SK-N-SH treated with all-trans-retinoic acid at 6 μM for 48 hours (cell line): ENCODE data around the gene MYOM1.
"Not testable (repeated sequence)": the region's sequence is repeated elsewhere in the genome, so short reads cannot be mapped to it uniquely, and the experiment has no call there.

Source experiments
- ATAC-seq: fragments of 200-7000 bp; cut with Tn5 transposase; 3 replicates; pipeline ENCODE4 v1.9.1; 2020; ENCODE audit warnings: mild to moderate bottlenecking, moderate library complexity
- ARNTL ChIP-seq: fragments of 450-650 bp; formaldehyde crosslinking; IDR thresholded peaks from 2 replicates; pipeline ENCODE4 v1.5.0; 2020; ENCODE audit warnings: low read depth, mild to moderate bottlenecking, moderate library complexity, borderline replicate concordance
- BACH2 ChIP-seq: fragments of 250-450 bp; sonication (Bioruptor Pico); IDR thresholded peaks from 2 replicates; pipeline ENCODE4 v1.9.0; 2021; ENCODE audit warnings: mild to moderate bottlenecking, borderline replicate concordance
- CSDC2 ChIP-seq: fragments of 250-450 bp; sonication (Bioruptor Pico); IDR thresholded peaks from 2 replicates; pipeline ENCODE4 v1.5.0; 2020; ENCODE audit warnings: mild to moderate bottlenecking, moderate library complexity
- CSRNP3 ChIP-seq: fragments of 250-450 bp; sonication (Bioruptor Pico); IDR thresholded peaks from 2 replicates; pipeline ENCODE4 v1.5.1; 2021; ENCODE audit warnings: mild to moderate bottlenecking, moderate library complexity
- ESRRG ChIP-seq: fragments of 250-450 bp; sonication (Bioruptor Pico); IDR thresholded peaks from 2 replicates; pipeline ENCODE4 v1.6.1; 2021; ENCODE audit warnings: mild to moderate bottlenecking
- GLIS3 ChIP-seq: fragments of 250-450 bp; sonication (Bioruptor Pico); IDR thresholded peaks from 2 replicates; pipeline ENCODE4 v1.5.0; 2020; ENCODE audit warnings: mild to moderate bottlenecking, moderate library complexity
- ISL1 ChIP-seq: fragments of 250-450 bp; sonication (Bioruptor Pico); IDR thresholded peaks from 2 replicates; pipeline ENCODE4 v2.1.2; 2022; ENCODE audit warnings: mild to moderate bottlenecking, moderate library complexity
- OSR1 ChIP-seq: fragments of 250-450 bp; sonication (Bioruptor Pico); IDR thresholded peaks from 2 replicates; pipeline ENCODE4 v1.8.0; 2022; ENCODE audit warnings: moderate library complexity, mild to moderate bottlenecking, inconsistent platforms
- PPARA ChIP-seq: fragments of 250-450 bp; sonication (Bioruptor Pico); IDR thresholded peaks from 2 replicates; pipeline ENCODE4 v1.5.0; 2020; ENCODE audit warnings: mild to moderate bottlenecking, borderline replicate concordance
- RARB ChIP-seq: fragments of 250-450 bp; sonication (Bioruptor Pico); IDR thresholded peaks from 2 replicates; pipeline ENCODE4 v1.8.0; 2021; ENCODE audit warnings: mild to moderate bottlenecking, moderate library complexity
- SNAI2 ChIP-seq: fragments of 250-450 bp; sonication (Bioruptor Pico); IDR thresholded peaks from 2 replicates; pipeline ENCODE4 v1.5.0; 2020; ENCODE audit warnings: mild to moderate bottlenecking, moderate library complexity
- TCF4 ChIP-seq: fragments of 250-450 bp; sonication (Bioruptor Pico); IDR thresholded peaks from 2 replicates; pipeline ENCODE4 v1.8.0; 2021; ENCODE audit warnings: mild to moderate bottlenecking, moderate library complexity, borderline replicate concordance
- TOX ChIP-seq: fragments of 250-450 bp; sonication (Bioruptor Pico); IDR thresholded peaks from 2 replicates; pipeline ENCODE4 v1.8.0; 2021; ENCODE audit warnings: mild to moderate bottlenecking, moderate library complexity, borderline replicate concordance
- ZC3H10 ChIP-seq: fragments of 250-450 bp; sonication (Bioruptor Pico); IDR thresholded peaks from 2 replicates; pipeline ENCODE4 v1.5.1; 2021; ENCODE audit warnings: mild to moderate bottlenecking, moderate library complexity
- ZFP3 ChIP-seq: fragments of 250-450 bp; sonication (Bioruptor Pico); IDR thresholded peaks from 2 replicates; pipeline ENCODE4 v1.5.0; 2020; ENCODE audit warnings: mild to moderate bottlenecking, moderate library complexity
- ZNF565 ChIP-seq: fragments of 450-650 bp; formaldehyde crosslinking; conservative IDR thresholded peaks from 2 replicates; pipeline ENCODE4 v1.5.0; 2020; ENCODE audit warnings: low read depth, mild to moderate bottlenecking, moderate library complexity
- ZNF70 ChIP-seq: fragments of 450-650 bp; formaldehyde crosslinking; IDR thresholded peaks from 2 replicates; pipeline ENCODE4 v1.5.0; 2020; ENCODE audit warnings: mild to moderate bottlenecking, moderate library complexity
- ZNF8 ChIP-seq: fragments of 450-650 bp; formaldehyde crosslinking; IDR thresholded peaks from 2 replicates; pipeline ENCODE4 v1.5.0; 2020; ENCODE audit warnings: mild to moderate bottlenecking, moderate library complexity
- TF ChIP-seq, protein P1 (sequence below): fragments of 250-450 bp; sonication (Bioruptor Pico); IDR thresholded peaks from 2 replicates; pipeline ENCODE4 v1.5.0; 2020; ENCODE audit warnings: mild to moderate bottlenecking, moderate library complexity
- TF ChIP-seq, protein P2 (sequence below): fragments of 250-450 bp; sonication (Bioruptor Pico); IDR thresholded peaks from 2 replicates; pipeline ENCODE4 v1.5.1; 2020; ENCODE audit warnings: low read depth, mild to moderate bottlenecking, moderate library complexity
- TF ChIP-seq, protein P3 (sequence below): fragments of 250-450 bp; sonication (Bioruptor Pico); IDR thresholded peaks from 2 replicates; pipeline ENCODE4 v1.8.0; 2020; ENCODE audit warnings: mild to moderate bottlenecking, moderate library complexity, borderline replicate concordance
- TF ChIP-seq, protein P4 (sequence below): fragments of 250-450 bp; sonication (Bioruptor Pico); IDR thresholded peaks from 2 replicates; pipeline ENCODE4 v1.8.0; 2021; ENCODE audit warnings: low read depth, mild to moderate bottlenecking, moderate library complexity, borderline replicate concordance

MYOM1 gene

DNA sequence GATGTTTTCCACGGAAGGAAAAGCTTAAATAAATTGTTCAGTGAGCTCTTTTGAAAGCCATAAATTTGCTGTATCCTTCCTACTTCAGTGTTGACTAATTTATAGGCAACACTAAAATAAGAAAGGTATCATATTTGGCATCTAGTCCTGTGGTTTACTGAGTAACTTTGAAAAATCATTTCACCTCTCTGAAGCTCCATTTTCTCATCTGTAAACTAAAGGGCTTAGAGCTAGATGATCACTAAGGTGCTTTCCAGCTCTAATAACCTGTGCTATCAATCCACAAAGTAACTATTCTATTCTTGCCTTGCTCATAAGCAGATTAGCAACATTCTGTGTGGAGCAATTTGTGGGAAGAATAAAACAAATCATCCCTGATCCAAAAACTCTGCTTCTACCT is 3.6 kb upstream of the MYOM1 start:
- ATAC-seq, result no peak
- TF ChIP-seq BACH2 (CRISPR knock-in tag) (no peak), ZC3H10 (no peak), PPARA (CRISPR knock-in tag) (no peak), OSR1 (CRISPR knock-in tag) (no peak), SNAI2 (no peak), ZNF565 (CRISPR knock-in tag) (no peak), ESRRG (CRISPR knock-in tag) (no peak), TOX (CRISPR knock-in tag) (no peak), ISL1 (CRISPR knock-in tag) (no peak), GLIS3 (no peak), TCF4 (CRISPR knock-in tag) (no peak), ZNF70 (CRISPR knock-in tag) (no peak), ARNTL (CRISPR knock-in tag) (no peak), RARB (CRISPR knock-in tag) (no peak), ZFP3 (no peak), CSRNP3 (CRISPR knock-in tag) (no peak)
- TF ChIP-seq, protein P1, sequence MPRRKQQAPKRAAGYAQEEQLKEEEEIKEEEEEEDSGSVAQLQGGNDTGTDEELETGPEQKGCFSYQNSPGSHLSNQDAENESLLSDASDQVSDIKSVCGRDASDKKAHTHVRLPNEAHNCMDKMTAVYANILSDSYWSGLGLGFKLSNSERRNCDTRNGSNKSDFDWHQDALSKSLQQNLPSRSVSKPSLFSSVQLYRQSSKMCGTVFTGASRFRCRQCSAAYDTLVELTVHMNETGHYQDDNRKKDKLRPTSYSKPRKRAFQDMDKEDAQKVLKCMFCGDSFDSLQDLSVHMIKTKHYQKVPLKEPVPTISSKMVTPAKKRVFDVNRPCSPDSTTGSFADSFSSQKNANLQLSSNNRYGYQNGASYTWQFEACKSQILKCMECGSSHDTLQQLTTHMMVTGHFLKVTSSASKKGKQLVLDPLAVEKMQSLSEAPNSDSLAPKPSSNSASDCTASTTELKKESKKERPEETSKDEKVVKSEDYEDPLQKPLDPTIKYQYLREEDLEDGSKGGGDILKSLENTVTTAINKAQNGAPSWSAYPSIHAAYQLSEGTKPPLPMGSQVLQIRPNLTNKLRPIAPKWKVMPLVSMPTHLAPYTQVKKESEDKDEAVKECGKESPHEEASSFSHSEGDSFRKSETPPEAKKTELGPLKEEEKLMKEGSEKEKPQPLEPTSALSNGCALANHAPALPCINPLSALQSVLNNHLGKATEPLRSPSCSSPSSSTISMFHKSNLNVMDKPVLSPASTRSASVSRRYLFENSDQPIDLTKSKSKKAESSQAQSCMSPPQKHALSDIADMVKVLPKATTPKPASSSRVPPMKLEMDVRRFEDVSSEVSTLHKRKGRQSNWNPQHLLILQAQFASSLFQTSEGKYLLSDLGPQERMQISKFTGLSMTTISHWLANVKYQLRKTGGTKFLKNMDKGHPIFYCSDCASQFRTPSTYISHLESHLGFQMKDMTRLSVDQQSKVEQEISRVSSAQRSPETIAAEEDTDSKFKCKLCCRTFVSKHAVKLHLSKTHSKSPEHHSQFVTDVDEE (CRISPR knock-in tag), result no peak
- TF ChIP-seq, protein P2, sequence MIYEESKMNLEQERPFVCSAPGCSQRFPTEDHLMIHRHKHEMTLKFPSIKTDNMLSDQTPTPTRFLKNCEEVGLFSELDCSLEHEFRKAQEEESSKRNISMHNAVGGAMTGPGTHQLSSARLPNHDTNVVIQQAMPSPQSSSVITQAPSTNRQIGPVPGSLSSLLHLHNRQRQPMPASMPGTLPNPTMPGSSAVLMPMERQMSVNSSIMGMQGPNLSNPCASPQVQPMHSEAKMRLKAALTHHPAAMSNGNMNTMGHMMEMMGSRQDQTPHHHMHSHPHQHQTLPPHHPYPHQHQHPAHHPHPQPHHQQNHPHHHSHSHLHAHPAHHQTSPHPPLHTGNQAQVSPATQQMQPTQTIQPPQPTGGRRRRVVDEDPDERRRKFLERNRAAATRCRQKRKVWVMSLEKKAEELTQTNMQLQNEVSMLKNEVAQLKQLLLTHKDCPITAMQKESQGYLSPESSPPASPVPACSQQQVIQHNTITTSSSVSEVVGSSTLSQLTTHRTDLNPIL (CRISPR knock-in tag), result no peak
- TF ChIP-seq, protein P3, sequence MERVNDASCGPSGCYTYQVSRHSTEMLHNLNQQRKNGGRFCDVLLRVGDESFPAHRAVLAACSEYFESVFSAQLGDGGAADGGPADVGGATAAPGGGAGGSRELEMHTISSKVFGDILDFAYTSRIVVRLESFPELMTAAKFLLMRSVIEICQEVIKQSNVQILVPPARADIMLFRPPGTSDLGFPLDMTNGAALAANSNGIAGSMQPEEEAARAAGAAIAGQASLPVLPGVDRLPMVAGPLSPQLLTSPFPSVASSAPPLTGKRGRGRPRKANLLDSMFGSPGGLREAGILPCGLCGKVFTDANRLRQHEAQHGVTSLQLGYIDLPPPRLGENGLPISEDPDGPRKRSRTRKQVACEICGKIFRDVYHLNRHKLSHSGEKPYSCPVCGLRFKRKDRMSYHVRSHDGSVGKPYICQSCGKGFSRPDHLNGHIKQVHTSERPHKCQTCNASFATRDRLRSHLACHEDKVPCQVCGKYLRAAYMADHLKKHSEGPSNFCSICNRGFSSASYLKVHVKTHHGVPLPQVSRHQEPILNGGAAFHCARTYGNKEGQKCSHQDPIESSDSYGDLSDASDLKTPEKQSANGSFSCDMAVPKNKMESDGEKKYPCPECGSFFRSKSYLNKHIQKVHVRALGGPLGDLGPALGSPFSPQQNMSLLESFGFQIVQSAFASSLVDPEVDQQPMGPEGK (CRISPR knock-in tag), result no peak
- TF ChIP-seq, protein P4, sequence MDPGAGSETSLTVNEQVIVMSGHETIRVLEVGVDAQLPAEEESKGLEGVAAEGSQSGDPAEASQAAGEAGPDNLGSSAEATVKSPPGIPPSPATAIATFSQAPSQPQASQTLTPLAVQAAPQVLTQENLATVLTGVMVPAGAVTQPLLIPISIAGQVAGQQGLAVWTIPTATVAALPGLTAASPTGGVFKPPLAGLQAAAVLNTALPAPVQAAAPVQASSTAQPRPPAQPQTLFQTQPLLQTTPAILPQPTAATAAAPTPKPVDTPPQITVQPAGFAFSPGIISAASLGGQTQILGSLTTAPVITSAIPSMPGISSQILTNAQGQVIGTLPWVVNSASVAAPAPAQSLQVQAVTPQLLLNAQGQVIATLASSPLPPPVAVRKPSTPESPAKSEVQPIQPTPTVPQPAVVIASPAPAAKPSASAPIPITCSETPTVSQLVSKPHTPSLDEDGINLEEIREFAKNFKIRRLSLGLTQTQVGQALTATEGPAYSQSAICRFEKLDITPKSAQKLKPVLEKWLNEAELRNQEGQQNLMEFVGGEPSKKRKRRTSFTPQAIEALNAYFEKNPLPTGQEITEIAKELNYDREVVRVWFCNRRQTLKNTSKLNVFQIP (CRISPR knock-in tag), result no peak

DNA sequence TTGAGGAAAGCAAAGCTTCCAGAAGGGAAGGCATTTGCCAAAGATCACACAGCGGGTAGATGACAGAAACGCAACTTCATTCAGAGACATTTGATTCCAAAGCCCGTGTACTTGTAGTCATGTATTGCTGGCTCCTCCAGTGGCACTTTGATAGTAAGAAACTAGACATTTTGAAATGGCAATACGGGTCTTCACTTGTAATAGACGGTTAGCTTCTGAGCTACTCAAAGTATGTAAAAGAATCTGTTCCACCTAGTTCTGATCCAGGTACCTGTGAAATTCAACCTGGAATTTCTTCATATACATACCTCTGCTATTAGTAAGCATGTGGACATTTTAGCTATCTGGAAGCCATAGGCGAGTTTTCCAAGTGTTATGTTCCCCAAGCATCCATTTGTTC is 1.7 kb upstream of the MYOM1 start:
- TF ChIP-seq CSDC2 (CRISPR knock-in tag) (no peak), ISL1 (CRISPR knock-in tag) (no peak), TCF4 (CRISPR knock-in tag) (no peak)
- no peak for ATAC-seq

DNA sequence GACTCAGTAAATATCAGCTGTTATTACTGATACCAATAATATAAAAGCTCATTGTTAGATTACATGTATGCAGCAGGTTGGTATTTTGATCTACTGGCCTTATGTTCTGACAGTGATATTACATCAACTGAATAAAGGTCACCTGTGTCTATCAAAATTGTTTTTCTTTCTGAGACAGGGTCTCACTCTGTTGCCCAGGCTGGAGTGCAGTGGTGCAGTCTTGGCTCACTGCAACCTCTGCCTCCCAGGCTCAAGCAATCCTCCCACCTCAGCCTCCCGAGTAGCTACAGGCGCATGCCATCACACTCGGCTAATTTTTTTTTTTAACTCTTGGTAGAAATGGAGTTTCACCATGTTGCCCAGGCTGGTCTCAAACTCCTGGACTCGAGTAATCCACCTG is 1.1 kb upstream of the MYOM1 start:
- ATAC-seq, result not testable (repeated sequence)

- no peak for ATAC-seq
- TF ChIP-seq ZNF8 (CRISPR knock-in tag) (no peak), CSDC2 (CRISPR knock-in tag) (no peak), CSRNP3 (CRISPR knock-in tag) (no peak), ISL1 (CRISPR knock-in tag) (no peak), TOX (CRISPR knock-in tag) (no peak), BACH2 (CRISPR knock-in tag) (no peak), ZNF70 (CRISPR knock-in tag) (no peak)
- TF ChIP-seq, protein P1 (CRISPR knock-in tag), result no peak
- TF ChIP-seq, protein P2 (CRISPR knock-in tag), result no peak
Observed at GRCh38 chr18:3219241-3219630, 532 bp downstream of the MYOM1 start.
